Activated naive CD4-positive, alpha-beta T cell treated with Interleukin-2 at 50 U/mL for 16 hours (primary cell): ENCODE measurements around the gene DMD.
"Not testable (repeated sequence)": the region's sequence is repeated elsewhere in the genome, so short reads cannot be mapped to it uniquely, and the experiment has no call there.

Experiments used
- DNase-seq: peaks from one replicate; pipeline ENCODE4 v3.0.0-alpha.2; 2020

Gene DMD

DNA sequence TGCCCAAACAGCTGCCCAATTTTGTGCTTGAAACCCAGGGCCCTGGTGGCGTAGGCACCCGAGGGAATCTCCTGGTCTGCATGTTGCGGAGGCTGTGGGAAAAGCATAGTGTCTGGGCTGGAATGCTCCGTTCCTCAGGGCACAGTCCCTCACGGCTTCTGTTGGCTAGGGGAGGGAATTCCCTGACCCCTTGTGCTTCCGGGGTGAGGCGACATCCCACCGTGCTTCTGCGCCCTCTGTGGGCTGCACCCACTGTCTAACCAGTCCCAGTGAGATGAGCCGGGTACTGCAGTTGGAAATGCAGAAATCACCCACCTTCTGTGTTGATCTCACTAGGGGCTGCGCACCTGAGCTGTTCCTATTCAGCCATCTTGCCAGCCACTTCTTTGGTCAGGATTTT is 1740.1 kb downstream of the DMD start:
- no peak for DNase-seq

DNA sequence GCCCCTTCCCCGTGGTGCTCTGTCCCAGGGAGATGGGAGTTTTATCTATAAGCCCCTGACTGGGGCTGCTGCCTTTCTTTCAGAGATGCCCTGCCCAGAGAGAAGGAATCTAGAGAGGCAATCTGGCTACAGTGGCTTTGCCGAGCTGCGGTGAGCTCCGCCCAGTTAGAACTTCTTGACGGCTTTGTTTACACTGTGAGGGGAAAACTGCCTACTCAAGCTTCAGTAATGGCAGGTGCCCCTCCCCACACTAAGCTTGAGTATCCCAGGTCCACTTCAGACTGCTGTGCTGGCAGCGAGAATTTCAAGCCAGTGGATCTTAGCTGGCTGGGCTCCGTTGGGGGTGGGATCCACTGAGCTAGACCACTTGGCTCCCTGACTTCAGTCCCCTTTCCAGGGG is 1740.6 kb downstream of the DMD start:
- not testable (repeated sequence) for DNase-seq

DNA sequence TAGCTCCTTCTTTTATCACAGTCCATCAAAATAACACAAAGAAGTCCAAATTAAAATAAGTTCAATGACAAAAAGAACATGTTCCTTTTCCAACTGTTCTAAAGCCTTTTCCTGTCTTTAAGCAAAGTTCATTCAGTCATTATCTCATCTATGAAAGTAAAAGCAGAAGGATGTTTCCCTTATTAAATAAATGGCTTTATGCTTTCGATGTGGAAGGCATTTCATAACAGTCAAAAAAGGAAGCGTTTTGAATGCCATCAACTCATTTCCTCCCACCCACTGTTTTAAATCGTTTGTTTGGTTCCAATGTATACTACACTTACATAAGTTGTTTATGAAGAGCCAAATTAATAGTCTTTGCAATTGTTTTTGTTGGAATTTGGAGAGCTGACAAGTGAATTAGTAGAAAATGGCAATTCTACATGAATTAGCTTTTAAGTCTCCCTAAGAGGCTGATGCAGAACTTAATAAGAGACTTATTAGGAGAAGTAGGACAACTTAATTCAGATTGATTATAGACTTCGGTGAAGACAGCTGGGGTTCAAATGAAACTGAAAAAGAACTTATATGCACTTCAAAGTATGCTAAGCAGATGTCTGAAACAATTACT is 1746.9 kb downstream of the DMD start:
- DNase-seq = no peak

DNA sequence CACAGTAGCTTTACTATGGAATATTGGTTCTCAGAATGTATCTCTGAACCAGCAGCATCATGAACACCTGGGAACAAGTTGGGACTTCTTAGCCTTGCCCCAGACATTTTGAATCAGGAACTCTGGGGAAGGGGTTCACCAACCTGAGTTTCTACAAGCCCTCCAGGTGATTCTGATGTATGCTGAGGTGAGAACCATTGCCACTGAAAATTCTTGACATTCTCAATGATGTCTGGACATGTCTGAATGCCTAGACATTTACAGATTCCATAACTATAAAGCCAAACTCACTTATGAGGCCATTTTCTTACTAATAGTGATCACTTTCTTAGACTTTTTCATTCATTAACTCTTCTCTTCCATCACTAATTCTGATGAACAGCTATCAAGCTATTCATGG is 1750.1 kb downstream of the DMD start:
- DNase-seq = no peak

DNA sequence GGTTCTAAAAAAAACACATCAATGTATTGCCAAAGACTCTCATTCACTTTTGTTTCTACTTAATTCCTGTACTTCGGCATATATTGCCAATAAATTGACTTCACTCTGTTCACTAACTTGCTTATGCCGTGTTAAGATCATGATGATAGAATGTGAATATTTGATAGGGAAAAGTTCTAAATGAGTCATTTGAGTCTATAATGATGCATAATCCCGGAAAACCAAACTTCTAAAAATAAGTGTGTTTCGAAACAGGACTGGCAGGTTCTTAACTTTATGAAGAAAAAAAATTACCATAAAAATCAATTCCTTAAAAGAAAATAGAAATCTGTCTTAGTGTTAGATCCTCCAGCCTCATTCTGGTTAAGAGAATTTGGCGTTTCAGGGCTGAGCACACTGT is 1752.0 kb downstream of the DMD start:
- no peak for DNase-seq

DNA sequence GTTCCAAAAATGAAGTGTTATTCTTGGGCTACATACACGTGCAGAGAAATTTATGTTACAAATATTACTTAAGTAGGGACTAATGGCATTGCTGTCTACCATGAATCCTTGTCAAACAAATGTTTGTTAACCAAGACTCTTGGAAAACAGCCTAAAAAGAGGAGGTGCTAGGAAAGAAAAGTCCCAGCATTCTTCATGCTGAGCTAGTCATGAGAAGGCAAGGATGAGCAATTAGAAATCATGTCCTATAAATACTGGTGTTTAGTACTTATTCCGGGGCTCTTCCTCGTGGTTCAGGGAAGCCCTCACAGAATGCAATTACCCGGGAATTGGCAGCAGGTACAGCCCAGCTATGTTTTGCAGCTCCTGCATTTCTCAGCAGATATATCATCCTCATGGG is 1761.4 kb downstream of the DMD start:
- no peak for DNase-seq

DNA sequence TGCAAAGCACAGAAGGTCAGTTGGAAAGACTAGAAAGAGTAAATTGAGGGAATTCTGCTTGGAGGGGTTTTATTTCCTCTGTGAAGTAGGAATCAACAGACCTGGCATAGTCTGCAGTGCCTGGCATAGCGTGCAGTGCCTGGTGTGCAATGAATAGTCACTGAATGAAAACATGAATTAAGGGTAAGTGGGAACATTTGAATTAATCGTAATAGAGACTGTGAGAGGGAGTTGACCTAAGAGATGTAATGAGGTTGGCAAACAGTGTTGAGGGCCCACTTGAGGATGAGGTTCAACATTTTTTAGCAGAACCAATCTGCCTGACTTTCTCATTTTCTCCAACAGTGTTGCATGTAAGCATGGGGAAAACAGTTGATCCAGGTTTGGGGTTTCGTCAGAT is 1762.3 kb downstream of the DMD start:
- no peak for DNase-seq

DNA sequence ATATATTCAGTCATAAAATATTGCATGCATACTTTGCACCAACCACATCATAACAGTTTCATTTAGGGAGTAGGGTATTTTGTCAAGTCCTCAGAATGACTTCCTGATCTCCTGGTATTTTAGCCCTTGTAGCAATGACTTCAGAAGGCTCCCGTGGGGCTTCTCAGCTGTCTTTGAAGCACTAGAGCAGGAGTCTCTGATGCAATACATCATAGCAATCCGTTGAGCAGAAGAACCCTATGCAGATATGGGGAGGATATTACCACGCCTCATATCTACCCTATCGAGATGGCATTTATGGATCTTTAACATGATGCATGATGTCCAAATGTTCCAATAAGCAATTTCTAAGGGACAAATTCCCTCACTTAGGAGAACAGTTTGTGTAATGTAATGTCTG is 1765.8 kb downstream of the DMD start:
- no peak for DNase-seq

DNA sequence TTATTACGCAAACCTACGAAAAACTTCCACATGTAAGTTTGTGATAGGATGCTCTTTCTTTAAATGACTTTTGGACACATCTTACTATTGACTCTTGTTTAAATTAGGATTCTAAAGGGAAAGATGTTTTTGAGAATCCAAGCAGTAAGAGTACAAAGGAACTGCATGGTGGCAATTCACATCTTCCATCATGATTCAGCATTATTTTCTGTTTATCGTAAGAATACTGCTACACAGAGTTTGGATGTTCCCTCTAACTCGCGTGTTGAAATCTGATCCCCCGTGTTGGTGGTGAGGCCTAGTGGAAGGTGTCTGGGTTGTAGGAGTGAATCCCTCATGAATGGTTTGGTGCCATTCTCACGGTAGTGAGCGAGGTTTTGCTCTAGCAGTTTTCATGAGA is 1767.7 kb downstream of the DMD start:
- DNase-seq = no peak

DNA sequence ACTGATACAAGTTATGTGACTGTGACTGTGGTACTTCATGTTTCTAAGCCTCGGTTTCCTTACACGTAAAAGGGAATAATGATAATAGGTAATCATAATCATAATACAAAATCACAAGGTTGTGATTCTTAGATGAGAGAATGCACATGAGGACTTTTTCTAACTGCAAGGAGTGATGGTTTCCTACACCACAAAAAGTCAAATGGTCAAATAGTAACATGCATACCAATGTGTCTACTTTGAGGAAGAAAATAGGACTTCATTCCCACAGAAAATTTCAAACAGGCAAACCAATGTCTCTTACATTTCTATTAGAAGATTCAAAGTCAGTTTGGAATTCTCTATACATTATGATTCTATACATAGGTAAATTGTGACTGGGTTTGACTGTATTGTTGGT is 1770.8 kb downstream of the DMD start:
- no peak for DNase-seq

DNA sequence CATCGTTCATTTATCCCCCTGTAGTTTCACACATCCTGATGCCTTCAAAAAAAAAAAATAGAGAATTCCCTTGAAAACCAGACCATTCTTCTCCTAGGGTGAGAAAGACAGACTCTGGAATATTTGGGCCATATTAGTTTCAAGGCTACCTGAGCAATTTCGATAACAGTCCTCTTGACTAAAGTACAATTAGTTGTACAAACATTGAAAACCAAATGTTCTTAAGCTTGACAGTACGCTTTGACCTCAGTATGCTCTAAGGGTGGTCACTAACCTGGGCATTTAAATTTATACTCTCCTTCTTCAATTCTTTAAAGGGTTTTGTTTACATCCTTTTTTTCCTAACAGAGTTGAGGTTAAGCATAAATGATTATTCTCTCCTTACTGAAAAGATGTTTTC is 1774.9 kb downstream of the DMD start:
- DNase-seq = no peak

DNA sequence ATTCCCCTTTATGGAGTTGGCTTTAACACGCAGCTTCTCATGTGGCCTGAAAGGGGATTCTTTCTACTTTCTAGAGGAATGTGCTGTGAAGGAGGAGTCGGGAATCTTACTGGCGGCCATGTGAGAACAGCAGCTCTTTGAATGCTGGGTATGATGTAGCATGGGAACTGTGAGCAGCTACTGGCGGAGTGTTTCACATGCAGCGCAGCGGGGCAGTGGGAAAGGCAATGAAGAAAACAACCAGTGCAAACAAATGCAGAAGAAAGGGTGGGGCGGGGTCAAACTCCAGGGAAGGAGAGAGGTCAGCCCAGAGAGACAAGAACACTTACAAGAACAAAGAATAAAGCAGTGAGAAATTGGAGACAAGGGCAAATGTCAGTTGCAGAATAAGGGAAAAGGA is 1775.8 kb downstream of the DMD start:
- DNase-seq = no peak

DNA sequence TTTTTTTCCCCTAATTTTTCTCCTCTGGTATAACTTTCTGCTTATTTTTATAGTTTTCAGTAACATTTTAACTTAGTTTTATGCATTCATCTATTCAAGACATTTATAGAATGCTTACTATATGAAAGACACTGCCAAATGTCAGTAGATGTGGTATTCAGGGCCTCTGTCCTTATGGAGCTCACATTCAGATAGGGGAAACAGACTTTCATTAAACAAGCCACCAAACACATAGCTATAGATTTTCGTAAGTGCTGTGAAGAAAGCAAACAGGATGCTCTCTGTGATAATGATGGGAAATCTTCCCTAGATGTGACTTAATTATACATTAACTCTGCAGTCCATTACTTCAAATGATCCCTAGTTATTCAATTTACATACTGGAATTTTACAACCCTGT is 1777.5 kb downstream of the DMD start:
- DNase-seq = no peak

DNA sequence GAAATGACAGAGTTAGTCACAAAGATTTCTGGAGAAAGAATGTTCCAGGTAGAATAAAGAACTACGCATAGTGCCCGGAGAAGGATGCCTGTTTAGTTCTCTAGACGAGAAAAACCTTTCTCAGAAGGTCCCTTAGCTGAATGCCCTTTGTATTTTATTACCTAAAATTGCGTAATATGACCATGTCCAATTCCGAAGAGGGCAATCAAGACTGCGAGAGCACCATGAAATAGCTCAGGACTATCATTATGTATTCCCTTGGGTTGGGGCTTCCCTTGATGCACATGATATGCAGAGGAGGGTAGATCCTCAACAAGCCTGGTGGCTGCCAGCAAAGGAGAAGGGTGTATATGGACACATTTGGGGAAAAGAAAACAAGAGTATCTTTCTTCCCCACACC is 1781.4 kb downstream of the DMD start:
- no peak for DNase-seq

DNA sequence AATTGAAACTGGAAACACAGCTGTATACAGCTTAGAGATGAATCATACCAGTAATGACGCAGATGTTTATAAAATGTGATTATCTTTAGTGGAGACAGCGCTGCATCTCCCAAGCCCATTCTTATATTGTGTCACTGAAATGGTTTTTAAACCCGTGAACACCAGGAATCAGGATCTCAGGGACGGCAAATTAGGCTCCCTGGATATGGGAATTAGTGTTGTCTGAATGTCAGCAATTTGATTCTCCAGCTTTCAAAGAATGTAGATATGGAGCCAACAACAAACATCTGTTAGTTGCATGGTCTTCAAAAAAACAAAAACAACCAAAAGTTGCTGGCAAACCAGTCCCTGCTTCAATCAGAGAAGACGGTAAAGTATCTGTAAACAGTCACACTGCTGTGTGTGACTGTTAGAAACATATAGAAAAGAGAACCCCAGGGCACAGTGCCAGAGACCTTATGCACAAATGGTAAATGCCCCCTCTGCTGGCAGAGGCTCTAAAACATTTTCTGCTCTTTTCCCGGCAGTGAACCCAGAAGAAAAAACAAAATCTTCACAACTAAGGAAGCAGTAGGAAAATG is 1787.7 kb downstream of the DMD start:
- no peak for DNase-seq

DNA sequence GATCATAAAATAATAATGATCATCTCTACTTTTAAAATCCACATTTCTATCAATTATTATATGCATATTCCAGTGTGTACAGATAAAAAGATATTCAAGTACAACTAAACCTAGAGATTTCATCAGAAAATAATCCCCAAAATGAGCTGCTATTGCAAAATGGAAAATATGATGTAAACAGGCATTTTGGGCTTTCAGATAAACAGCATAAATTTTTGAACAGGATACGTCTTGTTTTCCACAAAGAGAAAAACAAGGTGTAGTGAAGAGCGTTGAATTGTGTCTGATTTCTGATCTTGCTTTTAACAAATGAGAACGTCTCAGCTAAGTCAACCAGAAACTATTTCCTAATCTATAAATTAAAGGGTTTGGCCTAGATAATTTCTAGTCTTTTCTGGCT is 1789.9 kb downstream of the DMD start:
- no peak for DNase-seq

DNA sequence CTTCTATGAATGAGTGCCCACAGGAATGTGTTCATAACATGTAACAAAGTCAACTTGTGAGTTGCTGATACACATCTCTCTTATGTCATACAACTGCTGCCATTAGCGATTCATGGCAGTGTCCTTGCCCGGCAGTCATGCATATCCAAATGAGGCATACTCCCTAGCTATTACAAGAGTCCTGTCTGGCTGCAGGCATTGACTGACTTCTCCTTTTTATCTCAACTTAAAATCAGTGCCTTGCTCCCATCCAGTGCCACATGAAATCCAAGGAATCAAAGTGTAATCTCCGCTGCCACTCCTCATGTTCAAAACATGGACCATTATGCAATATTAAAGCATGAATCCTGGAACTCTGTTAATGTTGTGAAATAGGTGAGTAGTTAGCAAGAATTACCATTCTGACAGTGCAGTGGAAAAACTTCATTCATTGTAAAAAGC is 1790.6 kb downstream of the DMD start:
- no peak for DNase-seq

DNA sequence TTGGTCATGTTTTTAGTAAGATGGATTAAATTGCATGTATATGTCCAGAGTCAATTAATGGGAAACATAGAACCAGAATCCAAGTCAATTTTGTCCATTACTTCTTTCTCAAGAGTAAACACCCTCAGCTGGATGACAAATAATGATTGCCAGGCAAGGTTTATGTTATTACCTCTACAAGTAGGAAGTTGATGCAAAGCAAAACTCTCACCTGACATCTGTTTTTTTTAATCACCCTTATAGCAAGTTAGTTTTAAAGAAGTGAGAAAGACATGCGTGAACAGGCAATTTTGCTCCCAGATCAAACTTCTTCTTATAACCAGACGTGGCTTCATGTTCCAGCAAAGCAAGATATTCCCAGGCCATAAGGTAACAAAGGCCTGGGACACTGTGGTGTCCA is 1791.0 kb downstream of the DMD start:
- no peak for DNase-seq

DNA sequence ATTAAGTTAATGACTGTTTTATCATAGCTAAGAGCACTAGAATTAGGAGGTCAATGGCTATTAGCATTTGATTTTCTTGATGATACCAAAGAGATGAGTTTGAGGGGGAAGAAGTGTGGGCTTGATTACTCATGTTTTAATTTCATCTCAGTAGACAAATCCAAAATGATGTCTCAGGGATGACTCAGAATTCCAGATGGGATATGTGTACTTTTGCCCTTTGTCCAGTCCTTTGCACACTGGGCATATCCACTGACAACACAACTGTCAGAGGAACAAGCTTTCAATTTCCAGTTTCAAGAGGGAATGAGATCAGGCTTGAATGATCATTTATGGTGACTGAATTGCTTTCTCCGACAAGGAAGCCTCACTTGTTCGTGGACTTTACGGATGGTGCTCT is 1814.2 kb downstream of the DMD start:
- DNase-seq = no peak

DNA sequence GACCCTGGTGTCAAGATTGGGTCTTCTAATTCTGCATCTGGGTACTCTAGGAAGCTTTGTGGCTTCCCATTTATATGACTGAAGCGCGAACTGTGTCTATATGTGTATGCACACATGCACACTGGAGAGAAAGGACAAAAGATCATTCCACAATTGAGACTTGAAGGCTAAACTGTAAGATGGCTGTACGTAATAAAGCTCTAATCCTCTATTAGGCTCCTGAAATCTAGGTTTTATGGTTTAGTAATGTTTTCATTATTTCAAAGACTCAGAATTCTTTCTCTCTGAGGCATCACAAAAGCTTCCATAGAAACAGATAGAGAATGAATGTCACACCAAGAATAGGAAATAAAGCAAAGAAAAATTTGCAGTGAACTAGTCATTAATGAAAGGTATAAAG is 1818.8 kb downstream of the DMD start:
- no peak for DNase-seq

DNA sequence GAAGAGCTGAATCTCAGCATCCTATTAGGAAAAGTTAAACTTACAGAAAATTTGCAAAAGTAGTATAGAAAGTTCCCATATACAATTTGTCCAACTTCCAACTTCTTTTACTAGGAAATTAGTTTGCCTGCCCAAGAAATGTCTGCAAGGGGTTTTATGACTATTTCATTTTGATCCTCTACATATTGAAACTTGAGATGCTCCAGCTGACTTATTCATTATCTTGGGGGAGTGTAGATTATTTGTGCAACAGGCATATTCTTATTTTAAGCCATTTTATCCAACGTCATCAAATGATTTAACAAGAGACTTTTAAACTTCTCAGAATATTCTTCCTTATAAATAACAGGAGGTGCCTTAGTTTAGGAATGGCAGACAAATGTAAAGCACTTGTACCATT is 1822.4 kb downstream of the DMD start:
- DNase-seq = no peak

DNA sequence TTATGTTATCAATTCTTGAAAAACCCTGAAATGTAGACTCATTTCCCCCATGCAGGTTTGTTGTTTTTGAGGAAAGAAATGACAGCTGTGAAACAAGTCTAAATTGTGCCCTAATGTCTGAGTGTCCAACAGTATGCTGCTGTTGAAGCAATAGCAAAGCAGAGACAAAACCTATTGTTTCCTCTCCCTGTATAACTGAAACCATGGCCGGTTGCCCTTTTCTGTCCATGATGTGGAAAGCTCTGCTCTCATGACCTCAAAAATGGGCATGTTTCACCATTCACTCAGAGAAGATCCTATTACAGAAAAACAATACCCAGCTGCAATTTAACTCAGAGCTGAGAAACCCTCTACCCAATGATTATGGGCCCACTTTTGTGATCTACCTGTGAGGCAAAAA is 1826.9 kb downstream of the DMD start:
- no peak for DNase-seq

DNA sequence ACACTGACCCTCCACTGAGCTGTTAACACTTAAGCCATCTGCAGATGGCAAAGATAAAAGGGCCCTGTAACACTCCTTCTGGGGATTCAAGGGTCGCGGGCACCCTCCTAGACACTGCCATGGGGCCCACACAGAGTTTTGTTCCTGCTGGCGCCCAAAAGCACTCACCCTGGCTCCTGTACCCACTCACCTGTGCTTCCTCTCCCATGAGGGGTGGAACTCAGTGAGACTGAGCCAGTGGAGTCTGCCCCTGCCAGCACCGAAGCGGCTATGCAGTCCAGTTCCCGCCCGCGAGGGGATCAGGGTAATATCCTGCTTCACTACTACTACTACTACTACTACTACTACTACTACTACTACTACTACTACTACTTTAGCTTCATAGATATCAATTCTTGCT is 1827.4 kb downstream of the DMD start:
- no peak for DNase-seq

DNA sequence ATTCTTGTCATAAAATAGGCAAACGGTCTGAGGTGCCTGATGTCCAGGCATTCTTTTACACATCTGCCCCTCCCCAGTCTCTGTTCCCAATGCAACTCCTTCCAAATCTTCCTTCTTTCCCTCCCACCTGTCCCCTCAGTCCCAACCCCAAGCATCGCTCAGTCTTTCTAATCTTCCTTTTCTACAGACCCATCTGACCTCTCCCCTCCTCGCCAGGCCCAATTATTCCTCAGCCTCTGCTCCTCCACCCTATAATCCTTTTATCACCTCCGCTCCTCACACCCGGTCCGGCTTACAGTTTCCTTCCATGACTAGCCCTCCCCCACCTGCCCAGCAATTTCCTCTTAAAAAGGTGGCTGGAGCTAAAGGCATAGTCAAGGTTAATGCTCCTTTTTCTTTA is 1832.4 kb downstream of the DMD start:
- DNase-seq = not testable (repeated sequence)

DNA sequence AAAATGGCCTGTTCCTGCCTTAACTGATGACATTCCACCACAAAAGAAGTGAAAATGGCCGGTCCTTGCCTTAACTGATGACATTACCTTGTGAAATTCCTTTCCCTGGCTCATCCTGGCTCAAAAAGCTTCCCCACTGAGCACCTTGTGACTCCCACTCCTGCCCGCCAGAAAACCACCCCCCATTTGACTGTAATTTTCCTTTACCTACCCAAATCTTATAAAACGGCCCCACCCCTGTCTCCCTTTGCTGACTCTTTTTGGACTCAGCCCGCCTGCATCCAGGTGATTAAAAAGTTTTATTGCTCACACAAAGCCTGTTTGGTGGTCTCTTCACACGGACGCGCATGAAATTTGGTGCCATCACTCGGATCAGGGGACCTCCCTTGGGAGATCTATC is 1833.5 kb downstream of the DMD start:
- not testable (repeated sequence) for DNase-seq
